ENCODE measurements around the gene ANXA9.
A peak's percentile ranks its signal among the peaks of the same experiment; 100 is the strongest.

ANXA9 gene, protein sequence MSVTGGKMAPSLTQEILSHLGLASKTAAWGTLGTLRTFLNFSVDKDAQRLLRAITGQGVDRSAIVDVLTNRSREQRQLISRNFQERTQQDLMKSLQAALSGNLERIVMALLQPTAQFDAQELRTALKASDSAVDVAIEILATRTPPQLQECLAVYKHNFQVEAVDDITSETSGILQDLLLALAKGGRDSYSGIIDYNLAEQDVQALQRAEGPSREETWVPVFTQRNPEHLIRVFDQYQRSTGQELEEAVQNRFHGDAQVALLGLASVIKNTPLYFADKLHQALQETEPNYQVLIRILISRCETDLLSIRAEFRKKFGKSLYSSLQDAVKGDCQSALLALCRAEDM

DNA sequence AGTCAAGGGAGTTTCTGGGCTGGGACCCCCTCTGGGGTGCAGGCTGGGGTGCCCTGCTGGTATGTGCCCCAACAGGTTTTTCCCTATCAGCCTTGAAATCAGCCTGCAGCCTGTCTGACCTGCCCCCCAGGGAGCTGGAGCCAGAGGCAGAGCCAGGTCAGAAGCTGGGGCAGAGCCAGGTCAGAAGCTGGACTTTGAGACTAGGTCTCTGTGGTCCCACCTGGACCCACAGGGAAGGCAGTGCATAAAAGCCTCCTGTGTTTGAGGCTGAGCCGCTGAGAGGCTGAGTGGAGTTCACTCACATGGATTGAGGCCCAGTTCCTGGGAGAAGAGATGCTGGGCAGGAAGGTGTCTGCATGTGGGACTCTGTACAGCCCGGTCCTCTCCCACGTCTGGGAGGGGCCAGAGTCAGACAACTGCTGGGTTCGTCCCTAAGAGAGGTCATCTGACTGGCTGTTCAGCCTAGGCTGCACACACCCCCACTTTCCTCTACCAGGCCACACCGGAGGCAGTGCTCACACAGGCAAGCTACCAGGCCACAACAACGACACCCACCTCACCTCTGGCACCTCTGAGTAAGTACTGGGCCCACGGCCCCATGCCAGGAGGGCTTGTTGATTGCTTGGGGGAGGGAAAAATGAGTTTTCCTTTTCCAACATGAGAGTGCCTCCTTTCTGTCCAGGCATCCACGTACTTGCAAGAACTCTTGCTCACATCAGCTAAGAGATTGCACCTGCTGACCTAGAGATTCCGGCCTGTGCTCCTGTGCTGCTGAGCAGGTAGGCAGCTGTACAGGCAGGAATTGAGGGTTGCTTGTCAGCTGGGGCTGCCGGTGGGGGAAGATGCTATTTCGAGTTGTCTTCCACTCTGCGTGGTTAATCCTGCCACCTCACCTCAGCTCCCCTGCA lies at the start of gene ANXA9:
ANXA9 (plus strand) TSS at position 488 of the 908 bp plus-strand sequence. CDS start 814 bp downstream, outside the sequence.
- peak; percentile 44 for DNase-seq

DNA sequence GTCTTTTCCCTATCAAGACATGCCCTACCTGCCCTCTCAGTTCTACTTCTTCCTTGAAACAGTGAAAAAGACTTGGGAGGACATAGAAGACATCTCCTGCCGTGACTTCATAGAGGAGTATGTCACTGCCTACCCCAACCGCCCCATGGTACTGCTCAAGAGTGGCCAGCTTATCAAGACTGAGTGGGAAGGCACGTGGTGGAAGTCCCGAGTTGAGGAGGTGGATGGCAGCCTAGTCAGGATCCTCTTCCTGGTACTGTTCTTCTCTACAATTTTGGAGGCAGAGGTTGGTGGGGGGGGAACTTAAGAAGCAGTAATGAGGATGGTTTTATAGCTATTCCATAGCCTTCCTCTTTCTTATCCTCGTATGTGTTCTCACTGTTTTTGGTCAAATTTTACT lies 37.2 kb upstream of the ANXA9 start:
- no peak for DNase-seq

DNA sequence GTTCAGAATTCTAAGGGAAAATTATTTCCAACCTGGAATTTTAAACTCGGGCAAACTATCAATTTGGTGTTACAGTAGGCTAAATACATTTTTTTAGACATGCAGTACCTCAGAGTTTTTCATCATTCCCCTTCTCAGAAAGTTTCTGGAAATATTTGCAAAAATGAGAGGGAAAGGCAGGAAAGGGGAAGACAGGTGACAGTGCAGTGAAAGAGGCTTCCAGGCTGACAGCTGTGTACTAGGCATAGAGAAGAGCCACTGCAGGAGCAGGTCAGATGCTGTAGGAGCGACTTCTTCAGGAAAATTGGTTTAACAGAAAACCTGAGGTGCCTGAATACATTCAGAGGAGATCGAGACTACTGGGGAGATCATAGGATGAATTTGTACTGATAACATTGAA lies 27.4 kb upstream of the ANXA9 start:
- no peak for DNase-seq

DNA sequence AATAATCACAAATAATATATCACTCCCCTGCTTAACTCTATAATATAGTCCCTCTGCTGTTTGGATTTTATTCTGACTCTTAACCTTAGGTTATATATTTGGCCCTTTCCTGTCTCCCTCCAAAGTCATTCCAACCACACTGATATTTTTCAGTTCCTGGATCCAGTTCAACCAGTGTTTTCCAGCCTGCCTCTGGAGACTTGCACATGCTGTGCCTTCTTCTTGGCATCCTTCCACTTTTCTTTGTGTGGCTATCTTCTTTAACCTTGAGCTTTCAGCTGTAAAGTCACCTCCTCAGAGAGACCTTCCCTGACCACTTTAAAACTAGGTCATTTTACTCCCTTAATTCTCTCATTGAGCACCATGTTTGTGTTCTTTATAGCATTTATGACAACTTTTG lies 26.8 kb upstream of the ANXA9 start:
- no peak for DNase-seq

DNA sequence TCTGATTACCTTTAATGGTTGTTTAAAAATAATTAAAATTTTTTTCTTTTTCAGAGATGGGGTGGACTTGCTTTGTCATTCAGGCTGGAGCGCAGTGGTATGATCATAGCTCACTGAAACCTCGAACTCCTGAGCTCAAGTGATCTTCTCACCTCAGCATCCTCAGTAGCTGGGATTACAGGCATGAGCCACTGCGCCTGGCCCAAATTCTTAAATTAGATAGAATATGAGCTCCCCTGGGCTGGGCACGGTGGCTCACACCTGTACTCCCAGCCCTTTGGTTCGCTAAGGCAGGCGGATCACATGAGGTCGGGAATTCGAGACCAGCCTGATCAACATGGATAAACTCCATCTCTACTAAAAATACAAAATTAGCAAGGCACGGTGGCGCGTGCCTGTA lies 24.4 kb upstream of the ANXA9 start:
- DNase-seq: no peak

DNA sequence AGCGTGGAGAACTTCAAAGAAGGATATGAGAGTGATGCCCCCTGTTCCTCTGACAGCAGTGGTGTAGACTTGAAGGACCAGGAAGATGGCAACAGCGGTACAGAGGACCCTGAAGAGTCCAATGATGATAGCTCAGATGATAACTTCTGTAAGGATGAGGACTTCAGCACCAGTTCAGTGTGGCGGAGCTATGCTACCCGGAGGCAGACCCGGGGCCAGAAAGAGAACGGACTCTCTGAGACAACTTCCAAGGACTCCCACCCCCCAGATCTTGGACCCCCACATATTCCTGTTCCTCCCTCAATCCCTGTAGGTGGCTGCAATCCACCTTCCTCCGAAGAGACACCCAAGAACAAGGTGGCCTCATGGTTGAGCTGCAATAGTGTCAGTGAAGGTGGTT lies 21.4 kb upstream of the ANXA9 start:
- no peak for DNase-seq

DNA sequence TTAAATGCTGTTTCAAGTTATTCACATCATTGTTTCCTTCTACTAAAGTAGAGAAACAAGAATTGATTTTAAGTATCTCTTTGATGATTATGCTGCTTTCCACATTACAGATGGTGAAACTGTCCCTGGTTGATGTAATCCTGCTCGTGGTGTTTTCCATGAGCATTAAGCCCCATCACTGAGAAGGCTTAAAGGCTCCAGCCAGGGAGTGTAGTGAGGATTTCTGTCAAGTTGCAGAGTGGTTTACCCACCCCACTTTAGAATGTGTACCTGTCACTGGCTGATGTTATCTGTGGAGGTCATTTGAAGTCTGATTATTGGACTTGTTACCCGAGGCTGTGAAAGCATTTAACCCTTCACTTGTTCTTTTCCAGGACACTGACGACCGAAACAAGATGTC lies 20.3 kb upstream of the ANXA9 start:
- no peak for DNase-seq

DNA sequence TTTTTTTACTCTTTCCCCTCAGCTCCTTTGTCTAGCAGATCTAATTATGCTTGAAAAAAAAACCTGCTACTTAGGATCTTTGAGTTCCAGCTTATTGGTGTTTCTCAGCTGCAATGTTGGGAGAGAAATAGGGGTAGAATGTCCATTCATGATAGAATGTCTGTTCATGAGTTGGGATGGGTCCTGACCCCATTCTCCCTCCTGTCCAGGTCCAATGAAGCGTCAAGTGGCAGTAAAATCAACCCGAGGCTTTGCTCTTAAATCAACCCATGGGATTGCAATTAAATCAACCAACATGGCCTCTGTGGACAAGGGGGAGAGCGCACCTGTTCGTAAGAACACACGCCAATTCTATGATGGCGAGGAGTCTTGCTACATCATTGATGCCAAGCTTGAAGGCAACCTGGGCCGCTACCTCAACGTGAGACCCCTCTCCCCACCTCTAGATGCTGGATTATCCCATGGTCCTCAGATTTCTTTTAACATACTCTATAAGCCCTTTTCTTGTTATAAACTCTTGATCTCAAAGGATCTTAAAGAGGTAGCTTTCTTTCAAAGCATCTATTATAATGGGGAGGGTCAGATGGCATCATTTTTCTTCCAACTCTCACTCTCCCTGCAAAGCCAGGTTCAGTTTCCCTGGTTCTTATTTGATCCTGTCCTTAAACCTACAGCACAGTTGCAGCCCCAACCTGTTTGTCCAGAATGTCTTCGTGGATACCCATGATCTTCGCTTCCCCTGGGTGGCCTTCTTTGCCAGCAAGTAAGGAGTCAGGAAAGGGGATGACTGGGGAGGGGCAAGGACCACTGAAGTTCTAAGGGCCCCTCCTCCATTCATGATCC lies 18.6 kb upstream of the ANXA9 start:
- no peak for DNase-seq

DNA sequence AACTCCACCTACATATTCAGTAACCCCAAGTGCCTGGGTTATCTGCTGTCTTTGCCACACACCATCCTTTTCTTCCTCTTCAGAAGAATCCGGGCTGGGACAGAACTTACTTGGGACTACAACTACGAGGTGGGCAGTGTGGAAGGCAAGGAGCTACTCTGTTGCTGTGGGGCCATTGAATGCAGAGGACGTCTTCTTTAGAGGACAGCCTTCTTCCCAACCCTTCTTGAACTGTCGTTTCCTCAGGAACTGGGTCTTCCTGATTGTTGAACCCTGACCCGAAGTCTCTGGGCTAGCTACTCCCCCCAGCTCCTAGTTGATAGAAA lies 18.0 kb upstream of the ANXA9 start:
- no peak for DNase-seq

DNA sequence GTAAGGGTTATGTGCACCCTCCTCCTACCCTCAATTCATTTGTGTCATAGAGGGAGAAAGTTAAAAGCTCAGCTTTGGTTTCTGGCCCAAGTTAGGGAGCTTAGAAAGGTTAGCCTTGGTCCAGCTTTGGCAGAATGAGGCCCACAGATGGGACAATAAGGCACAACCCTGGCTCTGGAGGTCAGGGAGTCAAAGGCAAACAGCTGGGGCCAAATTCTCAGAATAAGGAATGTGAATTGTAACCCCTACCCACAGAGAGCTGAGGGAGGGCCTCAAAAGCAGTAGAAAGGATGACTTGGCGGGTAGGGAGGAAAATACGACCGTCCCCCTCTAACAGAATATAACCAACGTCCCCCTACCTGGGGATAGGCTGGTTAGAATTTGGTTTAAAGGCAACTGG lies 16.5 kb upstream of the ANXA9 start:
- DNase-seq: no peak

DNA sequence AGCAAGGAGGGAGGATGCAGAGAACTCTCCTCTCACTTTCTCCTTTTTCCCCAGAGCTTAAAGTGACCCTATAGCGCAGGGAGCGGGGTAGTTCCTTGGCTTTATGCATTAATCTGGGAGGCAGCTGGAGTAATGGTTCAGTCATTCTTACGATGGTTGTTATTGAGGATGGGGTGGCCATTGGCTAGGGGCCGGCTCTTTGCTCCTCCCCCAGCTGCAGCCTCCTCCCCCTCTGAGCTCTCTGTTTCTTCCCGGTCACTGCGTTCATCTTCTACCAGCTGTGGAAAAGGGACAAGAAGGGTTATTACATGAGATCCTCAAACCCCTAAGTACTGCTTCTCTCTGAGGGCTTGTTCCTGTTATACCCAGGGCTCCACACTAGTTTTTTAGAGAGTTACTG lies 16.1 kb upstream of the ANXA9 start:
- DNase-seq: no peak

DNA sequence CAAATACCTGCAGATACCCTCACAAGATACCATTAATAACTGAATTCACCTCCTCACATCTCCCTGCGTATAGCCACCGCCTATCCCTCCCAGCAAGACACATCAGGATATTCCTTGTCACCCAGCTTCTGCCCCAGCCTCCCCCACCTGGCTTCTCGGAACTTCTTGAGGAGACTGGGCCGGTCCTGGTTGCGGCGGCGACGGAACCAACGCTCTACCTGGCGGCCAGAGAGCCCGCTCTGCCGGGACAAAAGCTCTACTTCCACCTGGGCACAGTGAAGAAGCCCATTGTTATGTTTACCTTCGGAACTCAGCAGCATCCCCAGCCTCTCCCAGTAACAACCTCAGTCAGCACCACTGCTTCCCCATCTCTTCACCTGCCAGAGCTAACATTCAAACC lies 14.2 kb upstream of the ANXA9 start:
- no peak for DNase-seq

DNA sequence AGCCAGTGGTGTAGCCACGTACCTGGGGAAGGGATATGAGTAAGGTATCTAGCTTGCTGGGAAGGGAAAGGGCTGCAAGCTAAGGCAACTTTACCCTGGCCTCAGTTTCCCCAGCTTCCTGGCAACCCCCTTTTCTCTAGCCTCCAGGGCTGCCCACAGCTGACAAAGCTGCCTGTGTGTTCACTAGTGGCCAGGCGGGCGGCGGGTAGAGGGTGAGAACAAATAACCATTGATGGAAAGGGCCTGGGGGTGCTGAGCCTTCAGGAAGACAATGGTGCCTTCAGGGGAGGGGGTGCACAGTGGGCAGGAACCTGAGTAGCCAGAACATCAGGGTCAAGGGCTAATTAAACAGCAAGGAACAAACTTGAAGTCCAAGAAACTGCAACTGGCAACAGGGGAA lies 13.6 kb upstream of the ANXA9 start:
- no peak for DNase-seq

DNA sequence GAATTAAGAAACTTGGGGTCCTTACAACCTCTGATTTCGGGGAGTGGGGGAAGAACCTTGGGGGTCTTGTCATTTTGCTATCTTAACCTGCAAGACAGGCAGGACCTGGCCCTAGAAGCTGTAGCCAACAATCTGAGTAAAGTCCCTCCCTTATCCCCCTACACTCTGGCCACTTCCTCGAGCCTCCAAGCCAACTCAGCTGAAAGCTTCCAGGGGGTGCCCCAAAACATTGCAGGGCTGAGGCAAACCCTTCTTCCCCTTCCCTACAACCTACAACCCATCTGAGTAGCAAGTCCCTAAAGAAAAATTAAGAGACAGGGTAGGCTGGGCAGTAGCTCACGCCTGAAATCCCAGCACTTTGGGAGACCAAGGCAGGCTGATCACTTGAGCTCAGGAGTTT lies 12.5 kb upstream of the ANXA9 start:
- no peak for DNase-seq

DNA sequence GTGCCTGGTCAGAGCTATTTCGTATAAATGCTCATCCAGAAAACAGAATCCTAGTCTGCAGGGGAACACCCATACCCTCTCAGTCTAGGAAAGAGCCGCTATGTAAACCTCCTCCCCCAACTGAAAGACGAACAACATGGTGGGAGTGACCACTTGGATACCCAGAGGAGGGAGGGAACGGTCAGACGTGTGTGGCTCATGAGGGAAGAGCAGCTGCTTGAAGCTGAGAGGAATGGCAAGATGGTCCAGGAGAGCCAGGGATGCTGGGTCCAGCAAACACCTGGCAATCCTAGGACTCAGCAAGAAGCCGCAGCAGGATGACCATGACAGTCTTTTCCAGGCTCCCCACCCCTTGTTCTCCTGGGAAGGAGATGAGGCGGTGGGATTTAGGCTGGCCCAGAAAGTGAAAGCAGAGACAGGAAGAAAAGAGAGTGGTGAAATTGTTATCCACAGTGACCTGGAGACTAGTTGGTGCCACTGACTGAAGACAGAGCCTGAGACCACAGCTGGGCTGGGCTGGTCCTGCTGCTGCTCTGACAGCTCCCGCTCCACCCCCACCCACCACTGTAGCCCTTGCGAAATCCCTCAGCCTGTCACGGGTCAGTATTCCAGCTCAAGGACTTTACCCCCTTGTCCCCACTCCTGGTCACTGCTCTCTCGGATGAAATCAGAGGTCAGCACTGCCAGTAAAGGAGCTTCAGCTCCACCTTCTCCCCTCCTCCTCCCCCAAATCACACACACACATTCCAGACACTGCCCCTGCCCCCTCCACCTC lies 11.1 kb upstream of the ANXA9 start:
- no peak for DNase-seq

DNA sequence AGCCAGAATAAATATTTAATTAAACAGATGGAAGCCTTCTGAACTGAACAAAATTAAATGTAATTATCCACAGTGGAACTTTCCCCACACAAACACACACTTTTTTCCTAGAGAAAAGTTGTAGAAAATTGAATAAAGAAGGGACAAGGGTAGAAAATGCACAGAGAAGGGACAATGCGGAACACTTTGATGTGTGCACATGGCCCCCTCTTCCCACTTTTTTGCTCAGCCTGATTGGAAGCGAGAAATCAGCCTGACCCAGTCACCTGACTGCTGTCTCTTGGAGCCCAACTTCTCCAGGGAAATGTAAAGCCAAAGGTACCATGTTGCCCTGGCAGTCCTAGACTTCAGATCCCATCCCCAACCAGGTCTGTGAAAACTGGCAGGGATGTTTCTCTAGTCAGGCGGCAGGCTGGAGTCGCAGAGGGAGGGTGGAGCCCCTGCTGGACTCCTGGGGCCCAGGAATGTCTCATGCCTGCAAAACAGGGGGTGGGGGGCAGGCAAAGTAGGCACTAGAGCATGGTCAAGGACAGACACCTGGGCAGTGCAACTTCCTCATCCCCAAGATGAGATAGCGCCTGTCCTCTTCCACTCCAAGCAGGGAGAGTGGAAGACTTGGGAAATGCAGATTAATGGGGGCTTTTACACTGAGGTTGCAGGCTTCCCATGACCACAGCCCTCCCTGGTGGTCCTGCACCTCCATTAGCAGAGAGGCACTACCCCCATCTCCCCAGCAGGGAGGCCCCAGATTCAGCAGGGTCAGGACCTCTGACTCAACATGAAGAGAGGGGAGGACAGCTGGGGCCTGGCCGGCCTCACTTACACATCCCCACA lies 10.3 kb upstream of the ANXA9 start:
- DNase-seq: no peak

DNA sequence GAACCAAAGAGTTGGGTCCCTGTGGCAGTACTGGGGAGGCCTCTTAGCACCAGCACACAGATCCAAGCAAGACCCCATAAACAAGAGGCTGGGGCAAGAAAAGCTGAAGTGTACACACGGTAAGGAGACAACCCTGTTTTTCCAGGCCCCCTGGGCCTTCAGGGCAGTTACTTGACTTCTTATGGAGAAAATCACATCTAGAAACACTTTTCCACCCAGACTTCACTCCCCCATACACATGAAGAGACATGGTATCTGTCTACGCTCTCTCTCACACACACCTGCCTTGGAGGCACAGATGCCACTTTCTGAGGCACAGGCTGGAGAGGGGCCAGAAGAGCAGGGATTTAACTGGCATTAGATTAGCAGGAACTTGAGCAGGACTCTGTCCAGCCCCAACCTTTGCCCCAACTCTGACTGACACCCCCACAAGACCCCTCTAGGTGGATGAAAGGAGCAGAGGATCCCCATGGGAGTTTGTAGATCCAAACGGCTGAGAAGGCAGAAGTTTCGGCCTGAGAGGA lies 9.6 kb upstream of the ANXA9 start:
- DNase-seq: no peak

DNA sequence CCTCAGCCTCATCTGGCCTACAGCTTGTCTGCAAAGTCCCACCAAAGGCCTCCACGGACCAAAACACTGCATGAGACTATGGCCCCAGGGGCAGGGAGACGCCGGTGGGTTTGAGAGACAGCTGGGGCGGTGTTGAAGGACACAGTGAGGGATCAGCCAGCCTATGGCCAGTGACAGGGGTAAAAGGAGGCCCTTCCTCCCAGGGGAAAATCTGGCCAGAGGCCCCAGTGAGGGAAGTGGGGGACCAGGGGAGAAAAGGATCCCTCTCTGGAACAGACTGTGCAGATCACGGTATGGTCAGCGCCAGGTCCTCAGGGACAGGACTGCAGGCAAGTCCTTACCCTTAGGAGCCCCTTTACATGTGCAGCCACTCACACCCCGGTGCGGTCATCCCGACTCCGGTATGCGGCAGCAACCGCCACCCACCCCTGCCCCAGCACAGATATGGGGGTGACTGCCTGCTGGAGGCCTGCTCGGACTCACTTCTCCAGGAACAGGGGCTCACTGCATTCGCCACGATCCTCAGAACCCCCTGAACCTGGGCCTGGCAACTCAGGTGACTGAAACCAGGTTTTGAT lies 8.7 kb upstream of the ANXA9 start:
- DNase-seq: no peak

DNA sequence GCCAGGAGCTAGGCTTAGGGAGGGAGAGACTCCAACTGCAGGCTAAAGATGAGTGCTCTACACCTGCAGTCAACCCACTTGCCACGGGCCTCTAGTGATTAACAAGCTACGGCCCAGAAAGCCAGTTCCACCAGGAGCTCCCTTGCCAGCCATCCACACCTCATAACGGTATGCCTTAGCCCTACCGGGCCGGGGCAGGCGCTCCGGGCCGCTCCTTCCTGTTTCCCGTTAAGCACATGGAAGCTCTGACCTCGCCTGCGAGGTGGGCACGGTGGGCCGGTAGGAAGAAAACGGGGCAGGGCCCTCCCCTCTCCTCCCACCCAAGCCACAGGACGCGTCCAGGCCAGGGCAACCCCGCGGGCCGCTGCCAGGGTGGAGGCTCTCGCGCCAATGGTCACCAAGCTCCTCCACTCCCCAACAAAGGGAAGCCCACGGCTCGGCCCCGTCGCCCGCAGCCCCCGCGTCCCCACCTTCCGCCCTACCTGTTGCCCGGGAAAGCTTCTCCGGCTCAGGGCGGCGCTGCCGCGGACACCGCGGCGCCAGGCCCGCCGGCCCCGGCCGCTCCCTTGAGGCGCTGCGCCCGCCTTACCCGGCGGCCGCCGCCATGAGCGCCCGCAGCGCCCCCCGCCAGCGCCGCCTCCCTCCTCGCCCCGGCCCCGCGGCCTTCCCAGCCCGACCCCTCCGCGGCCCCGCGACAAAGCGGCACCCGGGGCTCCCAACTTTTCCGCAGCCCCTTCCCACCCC lies 8.1 kb upstream of the ANXA9 start:
- DNase-seq: no peak

All from NCI-H510A (cell line).